ENCODE data around the gene COL26A1.

The COL26A1 gene

DNA sequence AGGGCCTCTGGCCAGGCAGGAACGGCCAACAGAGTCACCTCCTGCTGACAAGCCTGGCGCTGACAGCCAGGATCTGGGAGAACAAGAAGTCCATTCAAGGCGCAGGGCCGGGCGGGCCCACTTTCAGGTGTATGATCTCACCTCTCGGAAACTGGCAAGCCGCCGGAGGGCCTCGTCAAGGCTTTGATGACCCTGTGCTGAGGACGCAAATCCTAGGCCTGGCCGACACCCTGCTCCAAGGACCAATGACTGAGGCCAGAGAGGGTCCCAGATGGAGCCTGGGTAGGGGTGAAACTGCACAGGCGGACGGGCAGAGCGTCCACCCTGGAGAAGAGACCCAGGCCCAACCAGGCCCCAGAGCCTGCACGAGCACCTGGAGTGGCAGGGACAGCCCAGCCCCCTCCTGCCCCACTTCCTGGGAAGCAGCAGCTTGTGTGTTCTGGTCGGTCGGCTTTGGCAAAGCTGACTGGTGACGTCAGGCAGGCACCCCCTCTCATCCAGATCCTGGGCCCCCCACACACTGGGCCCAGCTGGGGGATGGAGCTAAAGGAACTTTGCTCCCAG lies 235.8 kb downstream of the COL26A1 start:
- no peaks in the 10 kb centered on the region for H3K9me3 ChIP-seq (ENCODE audit: control insufficient read depth, low read length)
- no peak overlapping the region for H2AK5ac ChIP-seq (ENCODE audit: low read length, severe bottlenecking)
- 80% methylated on average over 18 of the region's 18 CpGs for WGBS

DNA sequence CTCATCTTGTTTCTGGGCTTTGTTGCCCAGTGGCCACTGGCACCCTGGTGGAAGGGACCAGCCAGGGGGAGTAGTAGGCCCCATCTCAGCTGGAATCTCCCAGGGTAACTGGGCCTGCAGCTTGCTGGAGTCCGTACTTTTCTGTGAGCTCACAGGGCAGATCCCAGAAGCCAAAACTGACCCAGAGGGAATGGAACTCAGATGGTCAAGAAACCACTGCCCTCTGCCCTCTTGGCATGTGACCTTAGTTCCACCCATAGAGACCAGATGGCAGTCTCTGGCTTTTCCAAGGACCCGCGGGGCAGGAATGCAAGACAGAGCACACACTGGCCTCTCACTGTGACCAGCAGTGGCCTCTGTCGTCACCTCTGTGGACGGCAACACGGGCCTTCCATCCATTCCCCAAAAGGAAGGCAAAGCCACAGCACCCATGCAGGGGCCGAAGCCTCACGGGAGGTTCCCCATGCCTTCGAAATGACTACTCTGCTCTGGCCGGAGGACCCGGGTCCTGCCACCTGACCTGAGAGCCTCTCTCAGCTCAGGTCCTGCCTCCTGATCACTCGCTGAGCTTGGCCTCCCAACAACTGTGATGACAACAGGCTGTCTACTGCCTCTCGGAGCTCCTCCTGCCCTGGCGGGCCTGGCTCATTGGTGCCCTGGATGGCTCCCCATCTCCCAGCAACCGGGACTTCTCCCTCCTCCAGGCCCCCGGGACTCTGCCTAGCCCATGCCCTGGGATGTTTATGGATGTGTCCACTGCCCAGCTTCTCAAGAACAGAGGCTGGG lies 236.5 kb downstream of the COL26A1 start:
- Histone ChIP-seq H3K4me1 (ENCODE audit: control insufficient read depth, insufficient read depth, low read depth, low read length) (peaks cover 14% of the 10 kb centered on the region), H3K27ac (ENCODE audit: low read length, poor library complexity, severe bottlenecking) (no peak overlapping the region), H2AFZ (ENCODE audit: low read depth, low read length) (no peak overlapping the region), H2AK5ac (ENCODE audit: low read length, severe bottlenecking) (no peak overlapping the region), H3K14ac (ENCODE audit: low read length in 2 of 2) (no peak overlapping the region), H3K36me3 (ENCODE audit: control insufficient read depth in 1 of 2, insufficient read depth in 2 of 2, low read depth in 1 of 2, low read length in 2 of 2) (no peaks in the 10 kb centered on the region), H3K27me3 (ENCODE audit: control insufficient read depth in 1 of 2, insufficient read depth in 1 of 2, low read length in 2 of 2) (peaks cover 23 to 65% of the 10 kb centered on the region in 2 experiments), H3K4me2 (ENCODE audit: low read length, poor library complexity, severe bottlenecking) (no peak overlapping the region), H2BK15ac (ENCODE audit: low read depth, poor library complexity, severe bottlenecking) (peak overlapping the region; percentile 49), H3K23ac (ENCODE audit: low read length in 2 of 2) (no peak overlapping the region), H2BK5ac (ENCODE audit: low read depth, low read length, poor library complexity, severe bottlenecking) (no peak overlapping the region), H4K91ac (ENCODE audit: low read length) (no peak overlapping the region), H3K79me1 (replicated peaks; ENCODE audit: low read length, poor library complexity, severe bottlenecking) (no peaks in the 10 kb centered on the region), H3K9me3 (ENCODE audit: control insufficient read depth, low read length) (no peaks in the 10 kb centered on the region), H3K9ac (ENCODE audit: low read length) (no peak overlapping the region), H2BK12ac (ENCODE audit: low read length in 2 of 2) (no peak overlapping the region), H2BK120ac (ENCODE audit: low read depth, low read length) (no peak overlapping the region), H3K4ac (ENCODE audit: low read depth in 1 of 2, low read length in 2 of 2) (no peak overlapping the region), H3K4me3 (ENCODE audit: insufficient read depth in 1 of 2, low read depth in 1 of 2, low read length in 2 of 2) (no peak overlapping the region), H3K18ac (ENCODE audit: low read depth in 1 of 2, low read length in 2 of 2) (no peak overlapping the region), H4K8ac (ENCODE audit: low read length) (no peak overlapping the region)
- WGBS, result 88% methylated on average over 16 of the region's 16 CpGs
- DNase-seq, result no peak

More for the DNA sequence above, 235.8 kb downstream of the COL26A1 start:
- Histone ChIP-seq H2BK120ac (ENCODE audit: low read depth, low read length) (no peak overlapping the region), H3K14ac (ENCODE audit: low read length in 2 of 2) (no peak overlapping the region), H4K91ac (ENCODE audit: low read length) (no peak overlapping the region), H3K9ac (ENCODE audit: low read length) (no peak overlapping the region), H4K8ac (ENCODE audit: low read length) (no peak overlapping the region), H3K18ac (ENCODE audit: low read depth in 1 of 2, low read length in 2 of 2) (no peak overlapping the region), H3K27ac (ENCODE audit: low read length, poor library complexity, severe bottlenecking) (no peak overlapping the region), H2BK12ac (ENCODE audit: low read length in 2 of 2) (no peak overlapping the region), H3K4me3 (ENCODE audit: insufficient read depth in 1 of 2, low read depth in 1 of 2, low read length in 2 of 2) (no peak overlapping the region), H2AFZ (ENCODE audit: low read depth, low read length) (no peak overlapping the region), H3K79me1 (replicated peaks; ENCODE audit: low read length, poor library complexity, severe bottlenecking) (no peaks in the 10 kb centered on the region), H3K27me3 (ENCODE audit: control insufficient read depth in 1 of 2, insufficient read depth in 1 of 2, low read length in 2 of 2) (peaks cover 26 to 71% of the 10 kb centered on the region in 2 experiments), H3K4me1 (ENCODE audit: control insufficient read depth, insufficient read depth, low read depth, low read length) (peaks cover 14% of the 10 kb centered on the region), H2BK5ac (ENCODE audit: low read depth, low read length, poor library complexity, severe bottlenecking) (no peak overlapping the region), H3K23ac (ENCODE audit: low read length in 2 of 2) (no peak overlapping the region), H3K4ac (ENCODE audit: low read depth in 1 of 2, low read length in 2 of 2) (no peak overlapping the region), H3K36me3 (ENCODE audit: control insufficient read depth in 1 of 2, insufficient read depth in 2 of 2, low read depth in 1 of 2, low read length in 2 of 2) (no peaks in the 10 kb centered on the region), H3K4me2 (ENCODE audit: low read length, poor library complexity, severe bottlenecking) (no peak overlapping the region), H2BK15ac (ENCODE audit: low read depth, poor library complexity, severe bottlenecking) (peak overlapping the region; percentile 49)
- no peak for DNase-seq

DNA sequence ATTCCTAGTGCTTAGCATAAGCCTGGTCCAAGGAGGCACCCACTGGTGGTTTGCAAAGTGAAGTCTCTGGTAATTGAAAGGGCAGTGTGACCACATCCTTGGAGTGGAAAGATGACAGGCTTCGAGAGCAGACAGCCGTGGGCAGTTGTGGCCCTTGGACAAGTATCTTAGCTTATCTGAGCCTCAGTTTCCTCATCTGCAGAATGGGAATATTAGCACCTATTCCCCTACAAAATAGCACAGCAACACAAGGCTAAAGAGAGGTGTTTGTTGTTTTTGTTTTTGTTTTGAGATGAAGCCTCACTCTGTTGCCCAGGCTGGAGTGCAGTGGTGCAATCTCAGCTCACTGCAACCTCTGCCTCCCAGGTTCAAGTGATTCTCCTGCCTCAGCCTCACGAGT lies 237.1 kb downstream of the COL26A1 start:
- H3K9ac ChIP-seq (ENCODE audit: low read length), result no peak overlapping the region
- no peak overlapping the region for H3K14ac ChIP-seq (ENCODE audit: low read length in 2 of 2)
- no peak overlapping the region for H2BK12ac ChIP-seq (ENCODE audit: low read length in 2 of 2)
- H2BK5ac ChIP-seq (ENCODE audit: low read depth, low read length, poor library complexity, severe bottlenecking), result no peak overlapping the region
- no peak overlapping the region for H4K8ac ChIP-seq (ENCODE audit: low read length)
- no peak overlapping the region for H3K27ac ChIP-seq (ENCODE audit: low read length, poor library complexity, severe bottlenecking)
- H2BK15ac ChIP-seq (ENCODE audit: low read depth, poor library complexity, severe bottlenecking), result no peak overlapping the region
- no peaks in the 10 kb centered on the region for H3K79me1 ChIP-seq (replicated peaks; ENCODE audit: low read length, poor library complexity, severe bottlenecking)
- H2AFZ ChIP-seq (ENCODE audit: low read depth, low read length), result no peak overlapping the region
- no peak overlapping the region for H2AK5ac ChIP-seq (ENCODE audit: low read length, severe bottlenecking)
- no peak overlapping the region for H4K91ac ChIP-seq (ENCODE audit: low read length)
- H3K4ac ChIP-seq (ENCODE audit: low read depth in 1 of 2, low read length in 2 of 2), result no peak overlapping the region
- H2BK120ac ChIP-seq (ENCODE audit: low read depth, low read length), result no peak overlapping the region
- peaks cover 14% of the 10 kb centered on the region for H3K4me1 ChIP-seq (ENCODE audit: control insufficient read depth, insufficient read depth, low read depth, low read length)
- H3K36me3 ChIP-seq (ENCODE audit: control insufficient read depth in 1 of 2, insufficient read depth in 2 of 2, low read depth in 1 of 2, low read length in 2 of 2), result no peaks in the 10 kb centered on the region
- DNase-seq, result no peak
- H3K18ac ChIP-seq (ENCODE audit: low read depth in 1 of 2, low read length in 2 of 2), result no peak overlapping the region
- H3K4me2 ChIP-seq (ENCODE audit: low read length, poor library complexity, severe bottlenecking), result no peak overlapping the region
- no peak overlapping the region for H3K23ac ChIP-seq (ENCODE audit: low read length in 2 of 2)
- H3K4me3 ChIP-seq (ENCODE audit: insufficient read depth in 1 of 2, low read depth in 1 of 2, low read length in 2 of 2), result no peak overlapping the region
- 86% methylated on average over 3 of the region's 3 CpGs for WGBS
- no peaks in the 10 kb centered on the region for H3K9me3 ChIP-seq (ENCODE audit: control insufficient read depth, low read length)
- peaks cover 20 to 61% of the 10 kb centered on the region in 2 experiments for H3K27me3 ChIP-seq (ENCODE audit: control insufficient read depth in 1 of 2, insufficient read depth in 1 of 2, low read length in 2 of 2)

GRCh38 chr7:101602082-101602481 lies 239.4 kb downstream of the COL26A1 start:
- Histone ChIP-seq H3K4ac (ENCODE audit: low read depth in 1 of 2, low read length in 2 of 2) (no peak overlapping the region), H3K4me1 (ENCODE audit: control insufficient read depth, insufficient read depth, low read depth, low read length) (peaks cover 14% of the 10 kb centered on the region), H3K18ac (ENCODE audit: low read depth in 1 of 2, low read length in 2 of 2) (no peak overlapping the region), H2AFZ (ENCODE audit: low read depth, low read length) (no peak overlapping the region), H2BK5ac (ENCODE audit: low read depth, low read length, poor library complexity, severe bottlenecking) (no peak overlapping the region), H3K4me3 (ENCODE audit: insufficient read depth in 1 of 2, low read depth in 1 of 2, low read length in 2 of 2) (no peak overlapping the region), H3K4me2 (ENCODE audit: low read length, poor library complexity, severe bottlenecking) (no peak overlapping the region), H2BK12ac (ENCODE audit: low read length in 2 of 2) (no peak overlapping the region), H2AK5ac (ENCODE audit: low read length, severe bottlenecking) (no peak overlapping the region), H3K14ac (ENCODE audit: low read length in 2 of 2) (no peak overlapping the region), H3K36me3 (ENCODE audit: control insufficient read depth in 1 of 2, insufficient read depth in 2 of 2, low read depth in 1 of 2, low read length in 2 of 2) (no peaks in the 10 kb centered on the region), H3K9ac (ENCODE audit: low read length) (no peak overlapping the region), H4K91ac (ENCODE audit: low read length) (no peak overlapping the region), H3K23ac (ENCODE audit: low read length in 2 of 2) (no peak overlapping the region), H3K9me3 (ENCODE audit: control insufficient read depth, low read length) (no peaks in the 10 kb centered on the region), H3K27ac (ENCODE audit: low read length, poor library complexity, severe bottlenecking) (no peak overlapping the region), H2BK120ac (ENCODE audit: low read depth, low read length) (no peak overlapping the region), H3K79me1 (replicated peaks; ENCODE audit: low read length, poor library complexity, severe bottlenecking) (no peaks in the 10 kb centered on the region), H2BK15ac (ENCODE audit: low read depth, poor library complexity, severe bottlenecking) (no peak overlapping the region), H3K27me3 (ENCODE audit: control insufficient read depth in 1 of 2, insufficient read depth in 1 of 2, low read length in 2 of 2) (peaks cover 6 to 41% of the 10 kb centered on the region in 2 experiments), H4K8ac (ENCODE audit: low read length) (no peak overlapping the region)
- 65% methylated on average over 10 of the region's 12 CpGs for WGBS
- DNase-seq, result no peak

Data from mesenchymal stem cell (in vitro differentiated cells and primary cell).